Peyer's patch (tissue), 4 donors: ENCODE data around the gene MAP7D2. TPM values are rescaled to one million over a fixed set of nuclear protein-coding genes. Genes with fewer than 3 reads are reported as not detected.
A peak's percentile ranks its signal among the peaks of the same experiment; 100 is the strongest.

Experiments used
- DNase-seq, 3 donors: peaks; one replicate each; pipeline ENCODE4 v3.0.0-alpha.2; 2017 to 2019
- H3K27ac ChIP-seq, 4 donors: fragments of 200-600 bp; sonication (generic); one replicate each; pipeline ENCODE4 v1.5.1; 2016 to 2019
- H3K27me3 ChIP-seq, 2 donors: fragments of 200-600 bp; sonication (generic); one replicate each; pipeline ENCODE4 v1.5.1; 2019
- H3K36me3 ChIP-seq, 3 donors: fragments of 200-600 bp; sonication (generic); one replicate each; pipeline ENCODE4 v1.5.1; 2016 to 2019
- H3K4me1 ChIP-seq, 4 donors: fragments of 200-600 bp; sonication (generic); one replicate each; pipeline ENCODE4 v1.5.1; 2016 to 2019
- H3K4me3 ChIP-seq, 4 donors: fragments of 200-600 bp; sonication (generic); 1 replicate in 3 of 4; 2 replicates in 1 of 4; pipeline ENCODE4 v1.5.1; 2016 to 2019; ENCODE audit warnings: mild to moderate bottlenecking in 1 of 4
- H3K9me3 ChIP-seq, 4 donors: fragments of 200-600 bp; sonication (generic); one replicate each; pipeline ENCODE4 v1.5.1; 2016 to 2019; ENCODE audit warnings: mild to moderate bottlenecking in 1 of 4
- POLR2A ChIP-seq, 2 donors: fragments of 450-650 bp; IDR thresholded peaks; one replicate each; pipeline ENCODE4 v1.5.1; 2017; ENCODE audit warnings: antibody characterized with exemption in 2 of 2, mild to moderate bottlenecking in 2 of 2, moderate library complexity in 2 of 2
- total RNA-seq, 4 donors: library from RNA; depleted of rRNA; stranded (reverse); fragments of >200 nt; gene quantifications; one replicate each; pipeline ENCODE4 v1.1.0, GENCODE V29; 2016
- TF ChIP-seq, protein P1 (sequence below), 6 experiments: fragments of 450-650 bp in 4 of 6; fragments of 200-600 bp in 2 of 6; sonication (generic) in 1 of 6; IDR thresholded peaks; one replicate each; pipeline ENCODE4 v1.5.1; 2017 to 2019; ENCODE audit warnings: antibody characterized with exemption in 6 of 6, mild to moderate bottlenecking in 3 of 6, moderate library complexity in 1 of 6

Gene MAP7D2
- total RNA-seq, 4 donors from 2014 or later, result 1.3 to 5.3 (median 2.9) TPM

DNA sequence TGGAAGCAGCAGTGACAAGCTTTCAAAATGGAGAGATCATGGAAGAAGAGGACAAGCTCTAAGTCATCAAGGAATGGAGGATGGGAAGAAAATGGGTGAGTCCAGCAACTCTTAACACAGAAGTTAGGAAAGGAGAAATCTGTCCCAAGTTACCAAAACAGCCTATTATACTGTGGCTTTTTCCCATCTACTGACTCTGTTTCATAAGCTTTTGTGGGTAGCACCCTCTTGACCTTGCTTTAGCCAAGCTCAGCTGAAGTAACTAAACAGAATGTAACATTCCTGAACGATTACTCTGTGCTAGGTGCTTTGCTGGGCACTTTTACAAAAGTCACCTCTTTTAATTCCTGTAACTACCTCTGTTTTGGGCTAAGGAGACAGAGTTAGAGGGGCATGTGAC, 54.9 kb downstream of the MAP7D2 start:
- TF ChIP-seq, protein P1, sequence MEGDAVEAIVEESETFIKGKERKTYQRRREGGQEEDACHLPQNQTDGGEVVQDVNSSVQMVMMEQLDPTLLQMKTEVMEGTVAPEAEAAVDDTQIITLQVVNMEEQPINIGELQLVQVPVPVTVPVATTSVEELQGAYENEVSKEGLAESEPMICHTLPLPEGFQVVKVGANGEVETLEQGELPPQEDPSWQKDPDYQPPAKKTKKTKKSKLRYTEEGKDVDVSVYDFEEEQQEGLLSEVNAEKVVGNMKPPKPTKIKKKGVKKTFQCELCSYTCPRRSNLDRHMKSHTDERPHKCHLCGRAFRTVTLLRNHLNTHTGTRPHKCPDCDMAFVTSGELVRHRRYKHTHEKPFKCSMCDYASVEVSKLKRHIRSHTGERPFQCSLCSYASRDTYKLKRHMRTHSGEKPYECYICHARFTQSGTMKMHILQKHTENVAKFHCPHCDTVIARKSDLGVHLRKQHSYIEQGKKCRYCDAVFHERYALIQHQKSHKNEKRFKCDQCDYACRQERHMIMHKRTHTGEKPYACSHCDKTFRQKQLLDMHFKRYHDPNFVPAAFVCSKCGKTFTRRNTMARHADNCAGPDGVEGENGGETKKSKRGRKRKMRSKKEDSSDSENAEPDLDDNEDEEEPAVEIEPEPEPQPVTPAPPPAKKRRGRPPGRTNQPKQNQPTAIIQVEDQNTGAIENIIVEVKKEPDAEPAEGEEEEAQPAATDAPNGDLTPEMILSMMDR (IDR thresholded peaks at IDR 0.05), result no peak
- TF ChIP-seq POLR2A (IDR thresholded peaks at IDR 0.05), result no peak

DNA sequence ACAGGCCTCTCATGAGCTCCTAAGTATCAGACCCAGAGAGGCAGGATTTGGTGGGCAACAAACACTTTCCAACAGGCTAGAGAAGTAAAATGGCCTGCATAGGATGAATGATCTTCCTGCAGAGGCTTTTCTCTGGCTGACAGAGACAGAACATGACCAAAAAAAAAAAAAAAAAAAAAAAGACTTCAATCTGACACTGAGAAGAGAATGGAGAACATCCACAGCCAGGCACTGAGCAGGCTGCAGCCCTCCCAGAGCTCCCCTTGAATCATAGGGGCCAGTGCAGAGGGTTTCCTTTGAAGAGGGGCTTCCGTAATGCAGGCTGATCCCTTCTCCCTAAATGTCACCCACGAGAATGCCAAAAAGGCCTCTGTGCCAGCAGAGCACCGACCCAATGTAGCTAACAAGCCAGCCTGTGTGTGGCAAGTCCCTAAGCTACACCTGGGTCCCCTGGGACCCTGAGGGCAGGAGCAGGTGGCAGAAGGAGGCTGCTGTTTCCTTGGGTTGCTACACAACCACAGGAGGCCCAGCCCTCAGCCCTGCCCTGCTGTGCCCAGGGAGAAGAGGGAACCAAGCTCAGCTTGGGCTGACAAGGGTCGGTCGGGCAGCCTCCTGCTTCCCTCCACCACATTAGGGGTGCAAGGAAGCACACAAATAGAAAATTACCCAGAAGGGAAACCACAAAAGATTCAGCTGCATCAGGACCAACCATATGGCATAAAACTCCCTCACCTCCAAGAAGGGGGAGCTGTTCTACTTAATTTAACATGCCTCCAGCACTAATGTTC, 55.6 kb downstream of the MAP7D2 start:
- TF ChIP-seq, protein P1 (IDR thresholded peaks at IDR 0.05), result no peak
- Histone ChIP-seq H3K4me3 (no peak overlapping the region), H3K9me3 (no peaks in the 10 kb centered on the region), H3K27me3 (no peaks in the 10 kb centered on the region), H3K27ac (no peak overlapping the region), H3K36me3 (no peaks in the 10 kb centered on the region), H3K4me1 (peaks cover 0 to 12% (median 0%) of the 10 kb centered on the region in 4 donors)
- DNase-seq, result peak in 2 of 3 donors; percentile 61 to 67

More for the DNA sequence above, 54.9 kb downstream of the MAP7D2 start:
- Histone ChIP-seq H3K9me3 (no peaks in the 10 kb centered on the region), H3K36me3 (no peaks in the 10 kb centered on the region), H3K27me3 (no peaks in the 10 kb centered on the region), H3K4me1 (peaks cover 0 to 12% (median 0%) of the 10 kb centered on the region in 4 donors), H3K27ac (no peak overlapping the region), H3K4me3 (no peak overlapping the region)
- DNase-seq, result no peak

DNA sequence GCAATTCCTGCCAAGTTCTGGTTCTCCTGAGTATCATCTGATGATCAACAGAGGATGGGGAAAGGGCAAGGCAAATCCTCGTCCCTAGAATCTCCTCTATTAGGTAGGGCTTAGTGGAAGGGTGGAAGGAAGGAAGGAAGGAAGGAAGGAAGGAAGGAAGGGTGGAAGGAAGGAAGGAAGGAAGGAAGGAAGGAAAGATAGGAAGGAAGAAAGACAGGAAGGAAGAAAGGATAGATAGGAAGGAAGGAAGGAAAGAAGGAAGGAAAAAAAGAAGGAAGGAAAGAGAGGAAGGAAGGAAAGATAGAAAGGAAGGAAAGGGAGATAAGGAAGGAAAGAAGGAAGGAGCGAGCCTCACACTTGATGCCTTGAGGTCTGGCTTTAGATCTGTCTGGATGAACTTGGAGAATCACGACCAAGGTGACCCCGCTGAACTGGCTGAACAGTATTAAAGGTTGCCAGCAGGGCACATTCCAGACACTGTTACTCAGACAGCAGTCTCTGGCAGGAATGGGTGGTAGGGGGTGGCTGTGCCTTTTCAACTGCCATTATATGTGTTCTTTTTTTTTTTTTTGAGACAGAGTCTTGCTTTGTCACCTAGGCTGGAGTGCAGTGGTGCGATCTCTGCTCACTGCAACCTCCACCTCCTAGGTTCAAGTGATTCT, 57.1 kb downstream of the MAP7D2 start:
- DNase-seq, result no peak
- Histone ChIP-seq H3K4me1 (peaks cover 0 to 12% (median 0%) of the 10 kb centered on the region in 4 donors), H3K36me3 (no peaks in the 10 kb centered on the region), H3K4me3 (no peak overlapping the region), H3K27ac (no peak overlapping the region), H3K27me3 (no peaks in the 10 kb centered on the region), H3K9me3 (no peaks in the 10 kb centered on the region)
- TF ChIP-seq POLR2A (IDR thresholded peaks at IDR 0.05), result no peak
- TF ChIP-seq, protein P1 (IDR thresholded peaks at IDR 0.05), result no peak

DNA sequence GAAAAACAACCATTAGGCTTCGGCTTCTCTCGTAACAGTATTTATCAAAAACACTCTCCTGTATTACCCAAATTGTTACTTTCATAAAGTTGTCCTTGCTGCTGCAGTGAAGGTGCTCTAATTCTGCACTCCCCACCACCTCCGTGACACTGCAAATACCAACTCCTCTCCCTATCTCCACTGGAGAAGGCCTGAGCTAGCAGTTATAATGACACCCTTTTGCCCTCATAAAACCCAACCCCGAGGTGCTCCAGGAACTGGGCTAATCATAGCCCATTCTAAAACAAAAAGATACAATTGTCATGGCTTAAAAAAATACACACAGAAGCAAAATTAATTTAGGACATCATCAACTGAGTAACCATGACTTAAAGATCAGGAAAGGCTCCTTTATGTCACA, 59.2 kb downstream of the MAP7D2 start:
- TF ChIP-seq, protein P1 (IDR thresholded peaks at IDR 0.05), result no peak
- TF ChIP-seq POLR2A (IDR thresholded peaks at IDR 0.05), result no peak
- no peak for DNase-seq
- no peaks in the 10 kb centered on the region for H3K36me3 ChIP-seq

DNA sequence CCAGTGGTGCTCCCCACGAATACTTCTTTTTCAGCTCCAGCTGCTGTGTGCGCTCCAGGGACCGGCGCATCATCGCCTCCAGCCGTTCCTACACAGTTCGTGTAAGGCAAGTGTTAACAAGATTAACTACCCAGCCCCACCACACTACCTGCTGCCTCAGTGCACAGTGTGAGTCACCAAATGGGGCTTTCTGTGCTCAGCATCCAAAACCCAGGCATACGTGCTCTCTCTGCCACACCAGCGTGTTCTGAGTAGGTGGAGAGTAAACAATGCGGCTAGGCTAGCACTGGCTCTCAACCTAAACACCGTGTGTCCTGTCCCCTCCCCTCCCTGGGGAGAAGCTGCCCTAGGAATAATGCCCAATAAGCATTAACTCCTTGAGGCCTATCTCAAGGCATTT, 60.0 kb downstream of the MAP7D2 start:
- no peak for DNase-seq
- TF ChIP-seq, protein P1 (IDR thresholded peaks at IDR 0.05), result no peak
- no peak for TF ChIP-seq POLR2A (IDR thresholded peaks at IDR 0.05)
- H3K36me3 ChIP-seq, result no peaks in the 10 kb centered on the region
- H3K4me1 ChIP-seq, result peaks cover 0 to 12% (median 0%) of the 10 kb centered on the region in 4 donors
- no peak overlapping the region for H3K27ac ChIP-seq
- H3K27me3 ChIP-seq, result no peaks in the 10 kb centered on the region
- no peak overlapping the region for H3K4me3 ChIP-seq
- H3K9me3 ChIP-seq, result no peaks in the 10 kb centered on the region

More for the DNA sequence above, 59.2 kb downstream of the MAP7D2 start:
- H3K9me3 ChIP-seq, result no peaks in the 10 kb centered on the region
- no peak overlapping the region for H3K27ac ChIP-seq
- H3K4me3 ChIP-seq, result no peak overlapping the region
- peaks cover 0 to 12% (median 0%) of the 10 kb centered on the region in 4 donors for H3K4me1 ChIP-seq
- no peaks in the 10 kb centered on the region for H3K27me3 ChIP-seq
